MG63 (cell line): ENCODE measurements around the gene NAA38. TPM values are rescaled to one million over a fixed set of nuclear protein-coding genes. Genes with fewer than 3 reads are reported as not detected.
"Not testable (repeated sequence)": the region's sequence is repeated elsewhere in the genome, so short reads cannot be mapped to it uniquely, and the experiment has no call there.

Experiments
- DNase-seq: peaks from one replicate; pipeline ENCODE4 v3.0.0-alpha.2; 2020
- H3K27me3 ChIP-seq: fragments of 250-450 bp; sonication (Bioruptor Pico); 2 replicates; pipeline ENCODE4 v1.5.1; 2020; ENCODE audit warnings: mild to moderate bottlenecking, moderate library complexity
- H3K36me3 ChIP-seq: fragments of 250-450 bp; sonication (Bioruptor Pico); 2 replicates; pipeline ENCODE4 v1.5.1; 2020; ENCODE audit warnings: mild to moderate bottlenecking, moderate library complexity
- H3K4me3 ChIP-seq: fragments of 250-450 bp; sonication (Bioruptor Pico); 2 replicates; pipeline ENCODE4 v1.5.1; 2020; ENCODE audit warnings: mild to moderate bottlenecking, moderate library complexity
- H3K9me3 ChIP-seq: fragments of 250-450 bp; sonication (Bioruptor Pico); 2 replicates; pipeline ENCODE4 v1.5.1; 2020; ENCODE audit warnings: mild to moderate bottlenecking, moderate library complexity
- total RNA-seq: library from RNA; depleted of rRNA; stranded (reverse); fragments of >200 nt; shearing (Covaris generic); gene quantifications from 2 replicates; pipeline ENCODE4 v1.2.3, GENCODE V29; 2014; ENCODE audit warnings: low replicate concordance

NAA38 gene
- total RNA-seq, 1 experiment from 2014 or later = 264 TPM

- Histone ChIP-seq H3K4me3 (no peak overlapping the region), H3K27me3 (no peaks in the 10 kb centered on the region), H3K36me3 (no peaks in the 10 kb centered on the region), H3K9me3 (no peaks in the 10 kb centered on the region)
- DNase-seq = no peak
These were observed 33.1 kb downstream of the NAA38 start for GRCh38 chr17:7824021-7824924.

- Histone ChIP-seq H3K36me3 (no peaks in the 10 kb centered on the region), H3K27me3 (no peaks in the 10 kb centered on the region), H3K4me3 (no peak overlapping the region), H3K9me3 (no peaks in the 10 kb centered on the region)
- no peak for DNase-seq
These were observed 33.8 kb downstream of the NAA38 start for GRCh38 chr17:7823581-7824001.

GRCh38 chr17:7822126-7822525 is 35.2 kb downstream of the NAA38 start:
- Histone ChIP-seq H3K36me3 (no peaks in the 10 kb centered on the region), H3K27me3 (no peaks in the 10 kb centered on the region), H3K4me3 (no peak overlapping the region), H3K9me3 (no peaks in the 10 kb centered on the region)
- no peak for DNase-seq

- no peaks in the 10 kb centered on the region for H3K27me3 ChIP-seq
- no peak overlapping the region for H3K4me3 ChIP-seq
- no peaks in the 10 kb centered on the region for H3K9me3 ChIP-seq
- no peaks in the 10 kb centered on the region for H3K36me3 ChIP-seq
- no peak for DNase-seq
These were observed 37.1 kb downstream of the NAA38 start for GRCh38 chr17:7820231-7820630.

GRCh38 chr17:7818746-7819645 is 38.4 kb downstream of the NAA38 start:
- Histone ChIP-seq H3K9me3 (no peaks in the 10 kb centered on the region), H3K4me3 (no peak overlapping the region), H3K36me3 (no peaks in the 10 kb centered on the region), H3K27me3 (no peaks in the 10 kb centered on the region)
- no peak for DNase-seq

- Histone ChIP-seq H3K36me3 (no peaks in the 10 kb centered on the region), H3K9me3 (no peaks in the 10 kb centered on the region), H3K4me3 (no peak overlapping the region), H3K27me3 (no peaks in the 10 kb centered on the region)
- no peak for DNase-seq
These were observed 39.3 kb downstream of the NAA38 start for GRCh38 chr17:7818026-7818425.

- no peak for DNase-seq
- H3K9me3 ChIP-seq = no peaks in the 10 kb centered on the region
- no peak overlapping the region for H3K4me3 ChIP-seq
- no peaks in the 10 kb centered on the region for H3K27me3 ChIP-seq
- no peaks in the 10 kb centered on the region for H3K36me3 ChIP-seq
These were observed 39.8 kb downstream of the NAA38 start for GRCh38 chr17:7817643-7817964.

- no peaks in the 10 kb centered on the region for H3K9me3 ChIP-seq
- H3K4me3 ChIP-seq = no peak overlapping the region
- H3K27me3 ChIP-seq = no peaks in the 10 kb centered on the region
- DNase-seq = no peak
- H3K36me3 ChIP-seq = no peaks in the 10 kb centered on the region
These were observed 40.3 kb downstream of the NAA38 start for GRCh38 chr17:7816926-7817642.

GRCh38 chr17:7814969-7815368 is 42.4 kb downstream of the NAA38 start:
- DNase-seq = no peak
- Histone ChIP-seq H3K27me3 (no peaks in the 10 kb centered on the region), H3K9me3 (no peaks in the 10 kb centered on the region), H3K4me3 (no peak overlapping the region), H3K36me3 (no peaks in the 10 kb centered on the region)

GRCh38 chr17:7811251-7811650 is 46.1 kb downstream of the NAA38 start:
- H3K4me3 ChIP-seq = no peak overlapping the region
- no peaks in the 10 kb centered on the region for H3K27me3 ChIP-seq
- no peaks in the 10 kb centered on the region for H3K9me3 ChIP-seq
- H3K36me3 ChIP-seq = no peaks in the 10 kb centered on the region
- DNase-seq = no peak

GRCh38 chr17:7809791-7810343 is 47.5 kb downstream of the NAA38 start:
- not testable (repeated sequence) for H3K9me3 ChIP-seq, H3K27me3 ChIP-seq, H3K4me3 ChIP-seq, H3K36me3 ChIP-seq
- peak; percentile 61 for DNase-seq

- Histone ChIP-seq H3K36me3 (no peaks in the 10 kb centered on the region), H3K4me3 (no peak overlapping the region), H3K27me3 (no peaks in the 10 kb centered on the region), H3K9me3 (no peaks in the 10 kb centered on the region)
- no peak for DNase-seq
These were observed 48.1 kb downstream of the NAA38 start for GRCh38 chr17:7809086-7809790.

- H3K27me3 ChIP-seq = no peaks in the 10 kb centered on the region
- H3K9me3 ChIP-seq = no peaks in the 10 kb centered on the region
- H3K36me3 ChIP-seq = no peaks in the 10 kb centered on the region
- no peak overlapping the region for H3K4me3 ChIP-seq
- DNase-seq = no peak
These were observed 50.2 kb downstream of the NAA38 start for GRCh38 chr17:7807206-7807605.
